ENCODE measurements around the gene DPYSL5. TPM values are rescaled to one million over a fixed set of nuclear protein-coding genes. Genes with fewer than 3 reads are reported as not detected.
A peak's percentile ranks its signal among the peaks of the same experiment; 100 is the strongest.
"Not testable (repeated sequence)": the region's sequence is repeated elsewhere in the genome, so short reads cannot be mapped to it uniquely, and the experiment has no call there.

Gene DPYSL5
- total RNA-seq, 1 donor from 2014 or later, result not detected

- Histone ChIP-seq H3K4me1 (no peaks in the 10 kb centered on the region), H3K27me3 (no peaks in the 10 kb centered on the region), H3K9me3 (no peaks in the 10 kb centered on the region), H3K36me3 (no peaks in the 10 kb centered on the region), H3K27ac (no peak overlapping the region), H3K4me3 (no peak overlapping the region)
- TF ChIP-seq CTCF (IDR thresholded peaks at IDR 0.05), result no peak
- DNase-seq (no peak), ATAC-seq (no peak)
- intact Hi-C loops (cut with DNase I), result no loop called here
These were observed 73.4 kb downstream of the DPYSL5 start for GRCh38 chr2:26921323-26921722.

GRCh38 chr2:26922405-26923188 lies 74.7 kb downstream of the DPYSL5 start:
- H3K36me3 ChIP-seq, result no peaks in the 10 kb centered on the region
- no peaks in the 10 kb centered on the region for H3K27me3 ChIP-seq
- no peaks in the 10 kb centered on the region for H3K4me1 ChIP-seq
- intact Hi-C loops (cut with DNase I), result no loop called here
- no peaks in the 10 kb centered on the region for H3K9me3 ChIP-seq
- H3K27ac ChIP-seq, result no peak overlapping the region
- TF ChIP-seq CTCF (IDR thresholded peaks at IDR 0.05), result peak; percentile 47
- no peak overlapping the region for H3K4me3 ChIP-seq
- peak; percentile 79 for ATAC-seq
- DNase-seq, result no peak

- H3K36me3 ChIP-seq; H3K4me1 ChIP-seq; ATAC-seq; H3K4me3 ChIP-seq; intact Hi-C loops (cut with DNase I); H3K27ac ChIP-seq; H3K27me3 ChIP-seq; H3K9me3 ChIP-seq; DNase-seq: not testable (repeated sequence)
These were observed 75.2 kb downstream of the DPYSL5 start for GRCh38 chr2:26923189-26923466.

GRCh38 chr2:26924731-26925099 lies 76.8 kb downstream of the DPYSL5 start:
- ATAC-seq (no peak), DNase-seq (no peak)
- Histone ChIP-seq H3K4me1 (no peaks in the 10 kb centered on the region), H3K27me3 (peaks cover 6% of the 10 kb centered on the region), H3K9me3 (no peaks in the 10 kb centered on the region), H3K36me3 (no peaks in the 10 kb centered on the region), H3K27ac (no peak overlapping the region), H3K4me3 (no peak overlapping the region)
- TF ChIP-seq CTCF (IDR thresholded peaks at IDR 0.05), result no peak
- intact Hi-C loops (cut with DNase I), result no loop called here

- no peak for TF ChIP-seq CTCF (IDR thresholded peaks at IDR 0.05)
- Histone ChIP-seq H3K27ac (no peak overlapping the region), H3K4me1 (no peaks in the 10 kb centered on the region), H3K4me3 (no peak overlapping the region), H3K9me3 (no peaks in the 10 kb centered on the region), H3K27me3 (peaks cover 8% of the 10 kb centered on the region), H3K36me3 (no peaks in the 10 kb centered on the region)
- intact Hi-C loops (cut with DNase I), result no loop called here
- no peak for DNase-seq
- ATAC-seq, result no peak
These were observed 77.3 kb downstream of the DPYSL5 start for GRCh38 chr2:26925100-26925791.

GRCh38 chr2:26927221-26927620 lies 79.3 kb downstream of the DPYSL5 start:
- intact Hi-C loops (cut with DNase I), result no loop called here

More at GRCh38 chr2:26927221-26927620, 79.3 kb downstream of the DPYSL5 start:
- Histone ChIP-seq H3K4me3 (no peak overlapping the region), H3K9me3 (no peaks in the 10 kb centered on the region), H3K36me3 (no peaks in the 10 kb centered on the region), H3K27ac (no peak overlapping the region), H3K4me1 (no peaks in the 10 kb centered on the region), H3K27me3 (peaks cover 8% of the 10 kb centered on the region)
- TF ChIP-seq CTCF (IDR thresholded peaks at IDR 0.05), result no peak
- DNase-seq (no peak), ATAC-seq (no peak)

All from upper lobe of right lung (tissue), 1 donor.